Activated CD8-positive, alpha-beta memory T cell treated with anti-CD3 and anti-CD28 coated beads, Interleukin-2, amount 50 U/mL, for 24 hours (primary cell): ENCODE data around the gene MLLT10.

ENCODE experiments used
- DNase-seq: peaks from one replicate; pipeline ENCODE4 v3.0.0-alpha.2; 2020; ENCODE audit errors: extremely low read depth

Gene MLLT10

GRCh38 chr10:21501731-21502347, 32.2 kb upstream of the MLLT10 start:
- DNase-seq, result no peak

- no peak for DNase-seq
These were observed 31.7 kb upstream of the MLLT10 start for GRCh38 chr10:21502348-21502740.

DNA sequence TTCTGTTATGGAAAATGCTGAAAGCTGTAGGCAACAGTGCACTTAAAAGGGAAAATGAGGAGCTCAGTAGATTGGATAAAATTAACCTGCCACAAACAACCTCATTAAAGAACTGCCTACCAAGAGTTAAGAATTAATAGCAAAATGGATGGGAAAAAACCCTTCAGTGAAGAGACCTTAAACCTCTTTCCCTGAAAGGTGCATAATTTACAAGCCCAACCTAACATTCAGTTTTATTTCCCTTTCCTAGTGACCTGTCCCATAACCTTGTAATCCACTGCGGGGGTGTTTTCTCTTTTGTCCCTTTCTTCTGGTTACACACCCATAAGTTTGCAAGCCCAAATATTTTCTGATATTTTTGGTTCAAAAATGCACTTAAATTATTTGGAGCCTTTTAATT, 30.5 kb upstream of the MLLT10 start:
- no peak for DNase-seq

DNA sequence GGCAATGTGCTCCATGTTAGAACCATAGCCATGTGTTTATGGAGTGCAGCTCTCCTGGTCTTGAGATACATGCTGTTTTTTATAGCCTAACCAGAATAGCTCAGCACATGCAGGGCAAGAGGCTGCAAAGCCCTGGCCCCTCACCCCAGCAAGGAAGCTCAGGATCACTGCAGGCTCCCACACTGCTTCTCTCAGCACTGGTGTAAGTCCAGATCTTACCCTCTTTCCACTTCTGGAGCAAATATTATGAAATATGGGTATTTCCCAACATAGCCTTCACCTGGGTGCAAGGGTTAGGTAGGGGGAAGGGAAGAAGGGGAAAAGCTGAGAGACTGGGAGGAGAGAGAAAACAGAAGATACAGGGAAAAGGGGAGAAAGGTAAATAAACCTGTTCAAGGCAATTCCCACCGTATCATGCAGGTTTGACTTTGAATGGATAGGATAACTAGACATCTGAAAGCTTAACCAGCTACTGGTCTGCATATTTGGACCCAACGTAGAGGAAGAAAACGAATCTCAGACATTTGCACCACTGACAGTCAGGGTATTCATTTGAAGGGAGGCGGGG, 28.2 kb upstream of the MLLT10 start:
- no peak for DNase-seq

DNA sequence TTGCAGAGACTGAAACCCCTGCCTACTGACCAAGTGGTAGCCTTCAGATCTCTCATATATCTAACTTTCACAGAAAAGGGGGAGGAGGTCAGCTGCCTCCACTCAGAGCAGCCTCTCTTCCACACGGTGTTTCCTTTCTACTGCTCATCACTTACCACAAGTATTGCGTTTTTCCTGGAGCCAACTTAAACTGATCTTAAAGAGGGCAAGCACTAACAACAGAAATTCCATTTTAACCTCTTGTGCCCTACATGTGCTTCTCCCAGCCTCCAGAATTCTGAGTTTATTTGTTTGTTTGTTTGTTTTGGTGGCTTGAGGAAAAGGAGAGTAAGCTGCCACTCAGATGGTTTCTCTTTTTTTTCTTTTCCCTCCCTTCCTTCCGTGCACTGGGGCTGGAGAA, 27.7 kb upstream of the MLLT10 start:
- no peak for DNase-seq

DNA sequence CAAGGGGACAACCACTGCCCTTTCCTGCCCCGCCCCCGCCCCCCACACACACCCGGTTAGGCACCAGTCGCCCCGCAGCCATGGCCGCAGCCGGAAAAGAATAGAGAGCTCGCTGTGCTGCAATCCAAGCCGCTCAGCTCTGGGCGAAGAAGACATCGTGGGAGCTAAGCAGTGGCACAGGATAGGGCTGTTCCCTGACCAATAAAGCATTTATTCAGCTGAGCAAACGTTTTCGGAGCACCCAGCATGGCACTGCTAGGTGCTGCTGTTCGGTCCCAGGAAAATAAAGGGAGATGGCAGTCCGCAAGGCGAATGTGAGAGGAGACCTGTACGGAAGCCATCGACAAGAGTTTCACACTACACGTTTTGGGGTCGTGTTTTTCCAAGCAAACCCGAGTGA, 26.9 kb upstream of the MLLT10 start:
- no peak for DNase-seq

DNA sequence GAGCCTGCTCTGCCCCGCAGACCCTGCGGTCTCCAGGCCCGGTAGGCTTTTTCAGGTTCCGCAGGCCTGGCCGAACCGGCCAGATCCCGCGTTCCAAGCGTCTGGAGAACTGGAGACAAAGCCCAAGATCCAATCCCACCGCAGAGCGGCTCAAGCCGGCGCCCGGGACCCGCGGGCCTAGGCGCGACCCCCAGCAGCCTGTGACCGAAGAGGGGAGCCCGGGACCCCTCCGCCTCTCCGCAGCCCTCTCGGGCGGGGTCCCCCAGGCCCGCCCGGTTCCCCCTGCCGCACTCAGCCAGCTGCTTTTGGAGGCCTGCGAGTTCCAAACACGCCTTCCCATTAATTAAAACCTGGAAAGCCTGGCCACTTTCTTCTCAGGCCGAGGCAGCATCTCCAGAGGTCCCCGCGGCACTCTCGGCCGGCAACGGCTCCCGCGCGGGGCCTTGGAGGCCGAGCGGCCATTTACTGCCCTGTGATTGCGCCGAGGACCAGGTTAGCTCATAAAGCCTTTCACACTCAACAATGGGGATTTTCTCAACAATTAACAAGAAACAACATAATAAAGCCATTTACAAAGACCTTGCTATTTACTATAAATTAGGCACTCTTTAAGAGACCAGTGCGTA, 25.2 kb upstream of the MLLT10 start:
- DNase-seq, result no peak

DNA sequence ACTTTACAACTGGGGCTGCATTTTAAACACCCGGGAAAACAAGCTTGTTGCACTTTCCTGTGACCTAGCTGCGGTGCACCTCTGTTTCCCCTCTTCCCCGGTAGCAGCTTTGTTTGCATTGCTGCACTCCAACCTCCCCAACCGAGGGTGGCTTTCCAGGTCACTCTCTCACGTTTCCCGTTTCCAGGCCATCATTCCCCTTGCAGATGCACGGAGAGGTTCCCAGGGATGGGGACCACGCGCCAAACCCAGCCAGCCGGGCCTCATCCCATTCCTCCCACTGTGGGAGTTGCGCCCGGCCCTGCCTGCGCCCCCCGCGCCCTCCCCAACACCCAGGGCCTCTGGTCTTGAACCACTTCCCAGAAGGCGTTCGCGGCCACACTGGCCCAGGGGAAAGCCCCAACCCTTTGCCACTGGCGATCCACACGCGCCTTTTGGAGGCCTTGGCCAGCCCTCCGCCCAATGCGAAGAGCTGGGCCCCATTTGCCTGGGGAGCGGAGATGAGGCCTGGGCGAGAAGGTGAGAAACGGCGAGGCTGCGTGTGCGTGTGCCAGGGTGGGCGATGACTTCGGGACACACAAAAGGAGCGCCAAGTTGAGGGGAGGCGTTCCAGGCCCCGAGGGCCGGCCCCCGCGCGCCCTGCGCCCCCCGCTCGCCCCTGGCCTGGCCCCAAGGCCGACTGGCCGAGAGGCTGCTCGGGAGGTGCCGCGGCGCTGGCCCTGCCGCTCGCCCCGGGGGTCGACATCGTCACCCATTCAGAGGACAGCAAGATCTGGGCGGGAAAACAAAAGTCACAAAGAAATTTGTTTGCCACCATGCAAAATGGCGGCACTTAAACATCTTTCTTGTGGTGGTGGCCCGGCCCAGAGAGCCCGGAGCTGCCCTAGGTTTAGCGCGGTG, 24.4 kb upstream of the MLLT10 start:
- no peak for DNase-seq

- DNase-seq, result no peak
These were observed 23.6 kb upstream of the MLLT10 start for GRCh38 chr10:21510241-21511094.

DNA sequence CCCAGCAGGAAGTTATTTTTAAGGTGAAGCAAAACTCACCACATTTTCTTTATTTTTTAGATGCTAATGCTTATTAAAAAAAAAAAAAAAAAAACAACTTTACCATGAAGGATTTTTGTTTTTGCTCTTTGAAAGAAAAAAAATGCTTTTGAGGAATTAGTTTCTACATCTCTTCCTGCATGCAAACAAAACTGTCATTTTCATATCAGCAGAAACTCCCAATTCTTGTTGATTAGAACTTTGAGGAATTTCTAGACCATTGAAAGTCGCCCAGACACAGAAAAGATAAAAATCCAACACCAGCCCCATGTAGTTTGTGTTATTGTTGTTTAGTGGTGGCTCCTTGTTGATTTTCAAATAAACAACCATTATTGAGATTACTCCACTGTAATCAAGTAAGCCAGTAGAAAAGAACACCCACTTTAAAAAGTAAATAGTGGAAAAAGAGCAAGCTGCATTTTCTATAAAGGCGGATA, 22.9 kb upstream of the MLLT10 start:
- no peak for DNase-seq

- DNase-seq, result no peak
These were observed 22.0 kb upstream of the MLLT10 start for GRCh38 chr10:21511946-21512572.

- DNase-seq, result no peak
These were observed 21.2 kb upstream of the MLLT10 start for GRCh38 chr10:21512573-21513404.

- no peak for DNase-seq
These were observed 20.6 kb upstream of the MLLT10 start for GRCh38 chr10:21513405-21513788.

DNA sequence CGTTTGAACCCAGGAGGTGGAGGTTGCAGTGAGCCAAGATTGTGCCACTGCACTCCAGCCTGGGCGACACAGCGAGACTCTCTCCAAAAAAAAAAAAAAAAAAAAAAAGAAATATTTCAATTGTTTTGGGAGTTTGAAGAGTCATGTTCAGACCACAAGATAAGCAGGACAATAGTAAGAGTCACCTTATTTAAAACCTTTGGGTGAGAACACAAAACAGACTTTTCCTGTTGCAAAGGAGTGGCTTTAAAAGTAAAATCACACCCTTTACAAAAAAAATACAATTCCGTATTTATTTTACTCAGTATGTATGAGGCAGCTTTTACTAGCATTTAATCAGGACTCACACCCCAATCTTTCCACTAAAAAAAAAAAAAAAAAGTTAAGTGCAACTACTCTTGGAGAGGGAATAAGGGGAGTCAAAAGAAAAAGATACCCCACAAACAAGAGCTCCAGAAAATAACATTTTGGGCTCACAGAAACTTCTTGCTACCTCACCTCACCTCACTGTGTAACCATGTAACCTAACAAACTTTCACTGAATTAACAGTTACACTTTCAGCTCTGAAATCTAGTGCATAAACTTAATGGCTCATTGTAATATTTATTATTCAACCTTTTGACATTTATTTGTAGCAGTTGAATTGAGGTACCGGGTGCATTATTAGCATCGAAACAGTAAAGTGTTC, 19.8 kb upstream of the MLLT10 start:
- no peak for DNase-seq

DNA sequence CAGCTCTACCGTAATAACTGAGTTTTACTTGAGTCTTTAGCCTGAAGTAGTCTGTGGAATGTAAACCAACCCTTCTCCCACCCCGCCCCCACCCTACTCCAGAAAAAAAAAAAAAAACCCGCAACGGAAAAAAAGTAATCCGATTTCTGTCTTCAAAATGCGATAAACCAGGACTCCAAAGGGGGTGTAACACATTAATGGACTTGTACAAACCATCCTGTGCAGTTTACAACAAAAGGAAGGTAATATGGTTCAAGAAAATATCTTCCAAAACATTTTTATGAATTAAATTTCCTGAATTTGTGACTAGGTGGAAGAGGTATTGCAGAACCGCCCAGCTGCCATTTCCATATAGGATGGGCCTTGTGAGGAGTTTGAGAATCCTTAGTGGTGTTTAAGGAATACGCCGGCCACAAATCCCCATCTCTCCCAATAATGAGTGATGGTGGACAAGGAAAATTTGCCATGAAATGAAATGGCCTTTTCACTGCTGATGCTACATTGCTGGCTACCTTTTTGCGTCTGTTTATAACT, 19.1 kb upstream of the MLLT10 start:
- no peak for DNase-seq

- no peak for DNase-seq
These were observed 18.4 kb upstream of the MLLT10 start for GRCh38 chr10:21515361-21516241.

DNA sequence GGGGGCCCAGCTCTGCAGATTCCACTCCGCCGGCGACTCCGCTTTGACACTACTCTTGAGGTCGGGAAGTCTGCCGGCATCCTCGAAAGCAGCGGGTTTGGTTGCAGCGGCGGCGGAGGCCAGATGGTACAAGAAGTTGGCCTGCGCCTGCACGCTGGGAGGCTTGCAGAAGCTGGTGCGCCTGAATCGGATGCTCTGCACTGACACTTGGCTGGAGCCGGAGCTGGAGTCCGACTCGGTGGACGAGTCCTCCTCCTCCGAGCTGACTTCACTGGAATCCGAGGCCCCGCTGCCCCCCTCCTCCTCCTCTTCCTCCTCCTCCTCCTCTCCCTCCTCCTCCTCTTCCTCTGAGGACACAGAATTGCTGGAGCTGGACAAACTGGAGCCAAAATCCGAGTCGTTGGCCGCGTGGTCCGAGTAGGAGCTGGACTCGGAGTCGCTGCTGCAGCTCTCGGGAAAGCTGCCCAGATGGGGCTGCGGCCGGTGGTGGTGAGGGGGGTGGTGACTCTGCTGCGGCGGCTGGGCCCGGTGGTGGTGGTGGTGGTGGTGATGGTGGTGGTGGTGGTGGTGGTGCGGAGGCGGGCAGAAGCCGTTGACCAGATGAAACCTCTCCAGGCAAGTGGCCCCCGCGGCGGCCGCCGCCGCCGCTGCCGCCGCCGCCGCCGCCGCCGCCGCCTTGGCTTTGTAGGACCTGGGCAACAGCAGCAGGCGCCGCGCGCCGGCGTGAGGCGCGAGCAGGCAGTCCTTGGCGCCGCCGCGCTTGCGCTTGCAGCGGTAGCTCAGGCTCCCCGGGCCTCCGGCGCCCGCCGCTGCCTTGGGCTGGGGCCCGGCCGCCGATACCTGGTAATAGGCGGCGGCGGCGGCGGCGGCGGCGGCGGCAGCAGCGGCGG, 17.5 kb upstream of the MLLT10 start:
- no peak for DNase-seq
